Pancreas (tissue), 10 donors: ENCODE measurements around the gene CELF2. TPM values are rescaled to one million over a fixed set of nuclear protein-coding genes. Genes with fewer than 3 reads are reported as not detected.
"Not testable (repeated sequence)": the region's sequence is repeated elsewhere in the genome, so short reads cannot be mapped to it uniquely, and the experiment has no call there.

Experiments used
- ATAC-seq, 4 donors: fragments of 200-7000 bp; cut with Tn5 transposase; one replicate each; pipeline versions ENCODE4 v1.8.0 to v1.9.1; 2020; ENCODE audit warnings: mild to moderate bottlenecking in 4 of 4, moderate library complexity in 4 of 4
- DNase-seq, 6 donors: peaks; one replicate each; pipeline ENCODE4 v3.0.0-alpha.2; 2020
- FAIRE-seq: peaks from 2 replicates; lab custom pipeline; 2012; peaks lifted over from hg19 to GRCh38; lab: Jason Lieb, UNC
- H3K27ac ChIP-seq, 4 donors: fragments of 200-600 bp; sonication (generic); 1 replicate in 3 of 4; 2 replicates in 1 of 4; pipeline versions ENCODE4 v1.5.0 to v1.8.0; 2020
- H3K27me3 ChIP-seq, 4 donors: fragments of 200-600 bp; one replicate each; pipeline ENCODE4 v1.8.0; 2021
- H3K36me3 ChIP-seq, 3 donors: fragments of 200-600 bp; sonication (generic) in 1 of 3; one replicate each; pipeline versions ENCODE4 v1.5.0 to v1.8.0; 2020 to 2021
- H3K4me1 ChIP-seq, 3 donors: fragments of 200-600 bp; one replicate each; pipeline ENCODE4 v1.8.0; 2021
- H3K4me3 ChIP-seq, 4 donors: fragments of 200-600 bp; sonication (generic) in 2 of 4; one replicate each; pipeline versions ENCODE4 v1.5.0 to v1.8.0; 2020 to 2021
- H3K9me3 ChIP-seq, 4 donors: fragments of 200-600 bp; one replicate each; pipeline ENCODE4 v1.8.0; 2021
- CTCF ChIP-seq, 4 donors: fragments of 200-600 bp; sonication (generic) in 3 of 4; IDR thresholded peaks; one replicate each; pipeline versions ENCODE4 v1.5.0 to v1.8.0; 2021; ENCODE audit warnings: antibody characterized with exemption in 4 of 4
- WGBS, 2 donors: extraction: QIAGEN DNeasy Blood & Tissue Kit; methylation state at CpG; one replicate each; pipeline ENCODE4 v1.1.7; 2013; 5-methylcytosine and 5-hydroxymethylcytosine counted together
- intact Hi-C, 3 donors: fragments of 100-400 bp; cut with DNase I; formaldehyde crosslinking; loops; one replicate each; pipeline versions ENCODE4 v1.11.1 to v1.14.2; 2022
- polyA plus RNA-seq, 2 donors: library from polyadenylated mRNA; stranded (reverse); fragments of 200-250 nt; gene quantifications; one replicate each; pipeline ENCODE4 v1.2.3, GENCODE V29; 2013
- total RNA-seq, 6 donors: library from RNA; stranded (reverse); fragmentation: NEBNext Ultra II Directional in 4 of 6; extraction: Animal tissue kit (Norgen Biotek cat#: 25700) in 4 of 6; gene quantifications; one replicate each; pipeline versions ENCODE4 v1.2.1 to v1.2.4, GENCODE V29; 2021 to 2023
- donor health status: healthy with polysubstance abuse.
- donor health status: DM: no; HTN: no; CAD: no; lungs with moderate emphysema.
- donor health status: DM: no; HTN: no; CAD: no.
- donor health status: control.
- donor health status: control.
- donor health status: Bipolar disorder and iron deficiency.
- donor health status: DM: yes; HTN: yes; CAD: no.
- donor health status: DM: no; HTN: no; CAD: no.
- donor health status: DM: no; HTN: no; CAD: no.
- donor health status: DM: yes; HTN: yes; CAD: no.

Gene CELF2
- total and polyA plus RNA-seq, 8 donors: 1.2 to 11.7 (median 2.2) TPM

- Histone ChIP-seq H3K36me3 (no peaks in the 10 kb centered on the region), H3K4me1 (no peaks in the 10 kb centered on the region), H3K9me3 (no peaks in the 10 kb centered on the region), H3K27ac (no peak overlapping the region), H3K4me3 (no peak overlapping the region), H3K27me3 (no peaks in the 10 kb centered on the region)
- ATAC-seq (no peak), FAIRE-seq (no peak), DNase-seq (no peak)
- TF ChIP-seq CTCF (IDR thresholded peaks at IDR 0.05): no peak
- intact Hi-C loops: no loop called here
- 61 to 63% methylated on average over 3 of the region's 3 CpGs for WGBS, 2 donors
Observed at GRCh38 chr10:11125004-11125403, 107.3 kb downstream of the CELF2 start.

GRCh38 chr10:11127017-11127416 lies 109.3 kb downstream of the CELF2 start:
- H3K9me3 ChIP-seq, H3K4me3 ChIP-seq, H3K27me3 ChIP-seq, H3K27ac ChIP-seq, H3K36me3 ChIP-seq, FAIRE-seq, ATAC-seq, DNase-seq, H3K4me1 ChIP-seq, intact Hi-C loops: not testable (repeated sequence)
- 76 to 85% methylated on average over 4 of the region's 4 CpGs for WGBS, 2 donors

- FAIRE-seq (no peak), DNase-seq (no peak), ATAC-seq (no peak)
- no peaks in the 10 kb centered on the region for H3K27me3 ChIP-seq
- intact Hi-C loops: no loop called here
- H3K9me3 ChIP-seq: no peaks in the 10 kb centered on the region
- H3K4me3 ChIP-seq: no peak overlapping the region
- no peak for TF ChIP-seq CTCF (IDR thresholded peaks at IDR 0.05)
- no peaks in the 10 kb centered on the region for H3K4me1 ChIP-seq
- no peak overlapping the region for H3K27ac ChIP-seq
- no peaks in the 10 kb centered on the region for H3K36me3 ChIP-seq
- WGBS, 2 donors: 69 to 74% methylated on average over 10 of the region's 10 CpGs
Observed at GRCh38 chr10:11131112-11131639, 113.5 kb downstream of the CELF2 start.

GRCh38 chr10:11134411-11134810 lies 116.7 kb downstream of the CELF2 start:
- Histone ChIP-seq H3K4me3 (no peak overlapping the region), H3K4me1 (no peaks in the 10 kb centered on the region), H3K36me3 (no peaks in the 10 kb centered on the region), H3K27me3 (no peaks in the 10 kb centered on the region), H3K27ac (no peak overlapping the region), H3K9me3 (no peaks in the 10 kb centered on the region)
- WGBS, 2 donors: 72 to 75% methylated on average over 7 of the region's 7 CpGs
- ATAC-seq (no peak), DNase-seq (no peak), FAIRE-seq (no peak)
- intact Hi-C loops: no loop called here
- TF ChIP-seq CTCF (IDR thresholded peaks at IDR 0.05): no peak

- no peaks in the 10 kb centered on the region for H3K27me3 ChIP-seq
- no peak overlapping the region for H3K4me3 ChIP-seq
- no peaks in the 10 kb centered on the region for H3K4me1 ChIP-seq
- intact Hi-C loops: no loop called here
- DNase-seq (no peak), ATAC-seq (no peak), FAIRE-seq (no peak)
- H3K9me3 ChIP-seq: no peaks in the 10 kb centered on the region
- H3K27ac ChIP-seq: no peak overlapping the region
- H3K36me3 ChIP-seq: no peaks in the 10 kb centered on the region
- no peak for TF ChIP-seq CTCF (IDR thresholded peaks at IDR 0.05)
- 71 to 86% methylated on average over 2 of the region's 2 CpGs for WGBS, 2 donors
Observed at GRCh38 chr10:11135709-11136108, 118.0 kb downstream of the CELF2 start.
